Stimulated activated naive B cell treated with anti-CD40 and anti-IgM and Interleukin-4, amounts not matched to agents 10 μg/mL and 1 μg/mL and 100 μg/mL, for 72 hours (primary cell): Measurements from ENCODE around the gene ADGRD1.

Experiments
- ATAC-seq, 2 donors: fragments of 150-1000 bp; cut with Tn5 transposase; replicated peaks; 2 replicates each; pipeline ENCODE4 v1.10.0; 2021; ENCODE audit warnings: moderate library complexity in 1 of 2
- DNase-seq: peaks from one replicate; pipeline ENCODE4 v3.0.0; 2021
- H3K27ac Mint-ChIP-seq: one replicate; pipeline ENCODE4 v1.8.0; 2022; ENCODE audit warnings: mild to moderate bottlenecking, mixed read lengths
- H3K27me3 Mint-ChIP-seq, 2 donors: one replicate each; pipeline ENCODE4 v1.8.0; 2022; ENCODE audit warnings: mixed read lengths in 2 of 2
- H3K36me3 Mint-ChIP-seq, 2 donors: one replicate each; pipeline ENCODE4 v1.8.0; 2022; ENCODE audit warnings: mixed read lengths in 2 of 2, mild to moderate bottlenecking in 1 of 2
- H3K4me1 Mint-ChIP-seq, 2 donors: one replicate each; pipeline ENCODE4 v1.8.0; 2022; ENCODE audit warnings: mixed read lengths in 2 of 2, mild to moderate bottlenecking in 1 of 2
- H3K4me3 Mint-ChIP-seq, 2 donors: one replicate each; pipeline ENCODE4 v1.8.0; 2022; ENCODE audit warnings: mild to moderate bottlenecking in 2 of 2, mixed read lengths in 2 of 2, moderate library complexity in 1 of 2
- H3K9me3 Mint-ChIP-seq, 2 donors: one replicate each; pipeline ENCODE4 v1.8.0; 2022; ENCODE audit warnings: mixed read lengths in 2 of 2, mild to moderate bottlenecking in 1 of 2

ADGRD1 gene

DNA sequence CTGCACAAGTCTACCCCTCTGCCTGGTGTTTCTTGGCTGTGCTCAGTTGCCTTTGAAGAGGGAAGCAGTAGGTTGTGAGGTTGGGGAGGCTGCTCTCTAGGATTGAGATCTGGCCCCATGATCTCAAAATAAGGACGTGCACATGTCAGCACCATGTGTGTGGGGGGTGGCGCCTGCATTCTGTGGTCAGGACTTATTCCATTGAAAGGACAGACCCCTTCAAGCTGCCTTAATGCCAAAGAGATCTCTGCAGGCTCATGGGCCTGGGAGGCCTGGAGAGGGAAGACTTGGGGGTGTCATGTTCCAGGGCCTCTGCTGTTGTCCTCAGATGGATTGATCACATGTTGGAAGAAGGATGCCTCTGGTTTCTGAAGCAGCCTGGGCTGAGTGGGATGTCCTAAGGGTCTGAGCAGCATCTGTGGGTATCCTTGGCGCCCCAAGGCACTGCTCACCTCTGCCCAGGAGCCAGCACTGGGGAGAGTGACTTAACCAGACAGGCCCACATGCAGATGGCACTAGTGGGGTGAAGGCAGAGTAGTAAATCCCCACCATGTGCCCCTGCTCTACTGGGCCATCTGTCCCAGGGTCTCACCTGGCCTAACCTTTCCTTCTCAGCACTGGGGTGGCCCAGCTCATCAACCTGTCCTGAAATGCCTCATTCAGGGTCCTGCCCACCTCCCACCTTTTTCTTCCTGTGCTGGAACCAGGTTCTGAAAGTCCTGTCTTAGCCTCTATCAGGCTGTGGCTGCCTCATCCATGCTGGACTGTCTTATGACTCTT, 118.9 kb downstream of the ADGRD1 start:
- DNase-seq (no peak), ATAC-seq (no peak)
- peaks cover 4% of the 10 kb centered on the region in 2 donors for H3K9me3 Mint-ChIP-seq
- peak overlapping the region; percentile 59 for H3K27ac Mint-ChIP-seq
- peaks cover 2 to 4% of the 10 kb centered on the region in 2 donors for H3K27me3 Mint-ChIP-seq
- peaks cover 4 to 9% of the 10 kb centered on the region in 2 donors for H3K36me3 Mint-ChIP-seq
- no peak overlapping the region for H3K4me3 Mint-ChIP-seq
- H3K4me1 Mint-ChIP-seq, result peaks cover 11 to 14% of the 10 kb centered on the region in 2 donors

DNA sequence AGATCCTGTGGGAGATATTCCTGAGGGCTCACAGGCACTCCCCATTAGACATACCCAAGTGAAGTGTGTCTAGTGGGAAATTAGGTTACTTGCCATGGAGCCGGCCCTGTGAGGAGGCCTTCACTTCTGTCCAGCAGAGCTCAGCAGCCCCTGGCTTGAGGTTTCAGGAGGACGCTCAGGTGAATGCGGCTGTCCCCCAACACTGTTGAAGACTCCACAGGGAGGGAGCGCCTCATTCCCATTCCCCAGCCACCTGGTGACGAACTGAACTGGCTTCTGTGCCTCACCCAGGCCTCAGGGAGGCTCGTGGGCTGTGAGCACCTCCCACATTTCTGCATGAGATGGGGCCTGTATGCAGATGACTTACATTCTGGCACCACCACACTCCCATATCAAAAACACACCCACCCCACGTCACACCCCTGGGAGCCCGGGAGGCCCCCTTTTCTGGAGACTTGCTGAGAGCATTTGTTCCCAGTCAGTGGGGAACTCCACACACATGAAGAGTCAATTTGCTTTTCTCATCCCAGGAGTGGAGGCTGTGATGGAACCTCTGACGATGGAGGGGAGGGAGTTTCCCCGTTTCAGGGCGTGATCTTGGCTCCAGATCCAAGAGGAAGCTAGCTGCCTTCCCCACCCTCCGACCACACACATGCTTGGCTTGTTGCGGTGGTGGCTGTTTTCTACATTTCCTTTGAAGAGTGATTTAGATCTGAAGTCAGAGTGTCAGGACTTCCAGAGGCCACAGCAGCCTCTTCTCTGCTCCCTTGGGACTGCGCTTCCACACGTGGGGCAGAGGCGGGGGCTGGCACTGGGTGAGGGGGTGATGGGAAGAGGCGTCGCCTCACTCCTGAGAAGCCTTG, 120.7 kb downstream of the ADGRD1 start:
- H3K36me3 Mint-ChIP-seq, result peaks cover 4 to 9% of the 10 kb centered on the region in 2 donors
- H3K4me3 Mint-ChIP-seq, result peak overlapping the region in 1 of 2 donors; percentile 25
- ATAC-seq (peak; percentile 57 to 82), DNase-seq (peak; percentile 48)
- H3K9me3 Mint-ChIP-seq, result peaks cover 4% of the 10 kb centered on the region in 2 donors
- peak overlapping the region; percentile 77 for H3K27ac Mint-ChIP-seq
- H3K4me1 Mint-ChIP-seq, result peaks cover 11 to 14% of the 10 kb centered on the region in 2 donors
- peaks cover 4 to 14% of the 10 kb centered on the region in 2 donors for H3K27me3 Mint-ChIP-seq

DNA sequence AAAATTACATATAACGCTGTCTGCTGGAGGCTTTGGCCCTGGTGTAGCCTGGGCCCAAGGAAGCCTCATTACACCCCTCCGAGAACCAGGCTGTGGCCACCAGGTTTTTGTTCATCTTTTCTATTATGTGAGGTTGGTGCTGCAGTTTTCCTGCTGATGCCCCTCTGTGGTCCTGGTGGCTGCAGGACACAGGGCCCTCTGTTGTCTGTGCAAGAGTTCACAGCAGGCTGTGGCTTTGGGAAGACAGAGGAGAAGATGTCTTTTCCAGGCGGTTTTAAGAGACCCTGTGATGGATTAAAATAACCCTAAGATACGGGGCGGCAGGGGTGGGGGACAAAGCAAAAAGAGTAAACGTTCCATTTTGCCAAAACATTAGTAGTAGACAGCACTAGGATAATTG, 121.5 kb downstream of the ADGRD1 start:
- no peak for ATAC-seq
- peaks cover 4% of the 10 kb centered on the region in 2 donors for H3K9me3 Mint-ChIP-seq
- no peak overlapping the region for H3K27ac Mint-ChIP-seq
- peaks cover 4 to 9% of the 10 kb centered on the region in 2 donors for H3K36me3 Mint-ChIP-seq
- no peak overlapping the region for H3K4me3 Mint-ChIP-seq
- no peak for DNase-seq
- peaks cover 4 to 14% of the 10 kb centered on the region in 2 donors for H3K27me3 Mint-ChIP-seq
- H3K4me1 Mint-ChIP-seq, result peaks cover 11 to 14% of the 10 kb centered on the region in 2 donors

GRCh38 chr12:131075611-131076010, 121.9 kb downstream of the ADGRD1 start:
- H3K4me3 Mint-ChIP-seq, result no peak overlapping the region
- DNase-seq (no peak), ATAC-seq (no peak)
- no peak overlapping the region for H3K27ac Mint-ChIP-seq
- H3K4me1 Mint-ChIP-seq, result peaks cover 11 to 14% of the 10 kb centered on the region in 2 donors
- peaks cover 4 to 8% of the 10 kb centered on the region in 2 donors for H3K36me3 Mint-ChIP-seq
- peaks cover 3% of the 10 kb centered on the region in 2 donors for H3K9me3 Mint-ChIP-seq
- peaks cover 4 to 14% of the 10 kb centered on the region in 2 donors for H3K27me3 Mint-ChIP-seq

GRCh38 chr12:131076296-131076695, 122.6 kb downstream of the ADGRD1 start:
- ATAC-seq, result no peak
- no peak overlapping the region for H3K4me3 Mint-ChIP-seq

DNA sequence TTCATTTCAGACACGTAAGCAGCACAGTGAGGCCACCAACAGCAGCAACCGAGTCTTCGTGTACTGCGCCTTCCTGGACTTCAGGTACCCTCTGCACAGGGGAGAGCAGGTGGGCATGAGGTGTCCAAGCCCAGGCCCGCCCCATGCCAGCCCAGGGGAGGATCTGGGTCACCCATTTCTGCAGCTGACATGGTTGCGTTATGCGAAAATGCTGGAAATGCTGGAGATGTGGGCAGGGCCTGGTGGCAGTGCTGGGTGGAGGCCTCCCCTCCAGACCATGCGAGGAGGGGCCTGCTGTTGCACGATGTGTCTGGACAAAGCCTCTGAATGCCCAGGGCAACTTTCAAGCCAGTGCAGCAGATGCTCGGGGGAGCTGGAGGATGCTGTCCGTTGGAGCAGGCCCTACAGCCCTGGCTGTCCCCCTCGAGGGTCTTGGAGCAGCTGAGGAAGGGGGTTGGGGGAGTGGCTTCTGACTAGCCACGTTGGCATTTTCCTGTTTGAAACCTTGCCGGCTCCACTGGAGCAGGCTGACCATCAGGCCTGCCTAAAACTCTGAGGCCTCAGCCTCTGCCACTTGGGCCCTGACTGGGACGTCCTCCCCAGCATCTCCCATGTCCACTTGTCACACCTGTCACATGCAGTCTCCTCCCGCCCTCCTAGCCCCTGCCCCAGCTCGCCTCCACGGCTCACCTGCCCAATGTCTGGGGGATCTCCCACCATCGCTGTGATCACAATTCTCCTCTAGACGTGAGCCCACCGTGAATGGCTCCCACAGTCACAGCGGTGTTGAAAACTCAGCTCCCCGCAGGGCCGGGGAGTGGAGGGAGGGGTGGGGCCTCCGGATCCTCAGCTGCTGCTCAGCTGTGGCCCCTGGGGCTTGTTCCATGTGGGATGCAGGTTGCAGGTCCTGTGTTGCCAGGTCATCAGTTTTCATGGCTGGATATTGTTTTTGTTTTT, 123.4 kb downstream of the ADGRD1 start:
- Mint-ChIP-seq H3K4me1 (peaks cover 11 to 14% of the 10 kb centered on the region in 2 donors), H3K4me3 (no peak overlapping the region), H3K27me3 (peaks cover 4 to 15% of the 10 kb centered on the region in 2 donors), H3K36me3 (peaks cover 0 to 6% of the 10 kb centered on the region in 2 donors), H3K9me3 (no peaks in the 10 kb centered on the region), H3K27ac (no peak overlapping the region)
- ATAC-seq (no peak), DNase-seq (no peak)

More at GRCh38 chr12:131076296-131076695, 122.6 kb downstream of the ADGRD1 start:
- no peak for DNase-seq
- H3K4me1 Mint-ChIP-seq, result peaks cover 11 to 14% of the 10 kb centered on the region in 2 donors
- H3K27me3 Mint-ChIP-seq, result peaks cover 4 to 14% of the 10 kb centered on the region in 2 donors
- no peak overlapping the region for H3K27ac Mint-ChIP-seq
- peaks cover under 1 to 6% of the 10 kb centered on the region in 2 donors for H3K36me3 Mint-ChIP-seq
- no peaks in the 10 kb centered on the region for H3K9me3 Mint-ChIP-seq

- Mint-ChIP-seq H3K36me3 (peaks cover 0 to 6% of the 10 kb centered on the region in 2 donors), H3K27ac (no peak overlapping the region), H3K4me1 (peaks cover 11 to 14% of the 10 kb centered on the region in 2 donors), H3K27me3 (peaks cover 4 to 18% of the 10 kb centered on the region in 2 donors), H3K9me3 (no peaks in the 10 kb centered on the region), H3K4me3 (no peak overlapping the region)
- no peak for ATAC-seq
- DNase-seq, result no peak
These were observed 124.3 kb downstream of the ADGRD1 start for GRCh38 chr12:131077931-131078391.

GRCh38 chr12:131082290-131083194, 128.8 kb downstream of the ADGRD1 start:
- no peak for ATAC-seq
- no peaks in the 10 kb centered on the region for H3K9me3 Mint-ChIP-seq
- H3K36me3 Mint-ChIP-seq, result no peaks in the 10 kb centered on the region
- H3K4me1 Mint-ChIP-seq, result no peaks in the 10 kb centered on the region
- peak overlapping the region; percentile 25 for H3K27ac Mint-ChIP-seq
- H3K27me3 Mint-ChIP-seq, result peaks cover 13 to 34% of the 10 kb centered on the region in 2 donors
- DNase-seq, result no peak
- H3K4me3 Mint-ChIP-seq, result no peak overlapping the region

DNA sequence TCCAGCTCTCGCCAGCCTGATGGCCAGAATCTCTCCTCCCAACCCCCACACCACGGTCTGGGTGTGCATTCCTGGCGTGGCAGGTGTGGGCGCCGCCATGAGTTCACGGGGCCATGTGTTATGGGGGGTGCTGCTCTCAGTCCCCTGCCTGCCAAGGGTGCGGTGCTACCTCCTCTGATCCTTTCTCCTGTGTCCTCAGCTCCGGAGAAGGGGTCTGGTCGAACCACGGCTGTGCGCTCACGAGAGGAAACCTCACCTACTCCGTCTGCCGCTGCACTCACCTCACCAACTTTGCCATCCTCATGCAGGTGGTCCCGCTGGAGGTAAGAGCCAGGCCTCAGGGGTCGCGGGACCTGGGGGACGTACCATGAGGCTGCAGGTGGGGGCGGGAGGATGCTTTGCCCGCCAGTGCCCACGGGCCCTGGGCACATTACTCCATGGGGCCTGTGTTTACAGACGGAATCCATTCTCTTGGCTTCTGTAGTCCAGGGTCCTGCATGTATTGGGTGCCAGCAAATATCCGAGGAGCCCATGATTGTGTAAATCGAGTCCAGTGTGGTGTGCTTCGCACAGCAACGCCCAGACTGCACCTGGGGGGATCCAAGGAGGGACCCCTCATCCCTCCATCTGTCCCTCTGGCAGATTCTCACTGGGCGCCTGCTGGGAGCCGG, 130.8 kb downstream of the ADGRD1 start:
- Mint-ChIP-seq H3K36me3 (no peaks in the 10 kb centered on the region), H3K27me3 (peaks cover 13 to 20% of the 10 kb centered on the region in 2 donors), H3K4me1 (peaks cover 0 to 6% of the 10 kb centered on the region in 2 donors), H3K27ac (no peak overlapping the region), H3K4me3 (no peak overlapping the region), H3K9me3 (no peaks in the 10 kb centered on the region)
- ATAC-seq (no peak), DNase-seq (no peak)

DNA sequence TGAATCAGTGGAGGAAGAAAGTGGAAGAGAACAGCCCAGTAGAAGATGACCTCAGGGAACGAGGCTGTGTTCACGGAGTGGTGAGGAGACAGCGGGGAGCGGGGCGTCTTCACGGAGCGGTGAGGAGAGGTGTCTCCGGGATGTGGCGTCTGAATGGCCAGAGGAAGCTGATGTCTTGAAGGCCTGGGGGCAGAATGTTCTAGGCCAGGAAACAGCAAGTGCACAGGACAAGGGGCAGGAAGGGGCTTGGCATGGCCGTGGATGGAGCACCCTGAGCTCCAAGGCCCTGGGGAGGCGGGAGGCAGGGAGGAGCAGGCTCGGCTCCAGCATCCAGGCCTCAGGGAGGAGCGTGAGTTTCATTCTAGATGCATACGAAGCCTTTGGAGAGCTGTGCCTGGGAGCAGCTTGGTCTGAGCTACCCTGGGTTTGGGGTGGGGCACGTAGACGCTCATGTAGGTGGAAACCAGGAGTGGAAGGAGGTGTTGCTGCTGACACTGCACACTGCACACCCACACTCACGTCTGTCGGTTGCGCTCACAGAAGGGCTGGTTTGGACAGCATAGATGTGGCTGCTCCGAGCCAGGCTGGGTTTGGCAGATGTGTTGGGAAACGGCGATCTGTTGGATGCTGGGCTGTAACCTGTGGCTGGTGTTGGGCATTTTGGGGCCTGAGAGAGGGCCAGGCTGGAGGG, 131.6 kb downstream of the ADGRD1 start:
- peaks cover 13 to 20% of the 10 kb centered on the region in 2 donors for H3K27me3 Mint-ChIP-seq
- H3K4me3 Mint-ChIP-seq, result no peak overlapping the region
- ATAC-seq (no peak), DNase-seq (no peak)
- no peaks in the 10 kb centered on the region for H3K36me3 Mint-ChIP-seq
- H3K4me1 Mint-ChIP-seq, result peaks cover 7 to 11% of the 10 kb centered on the region in 2 donors
- H3K9me3 Mint-ChIP-seq, result no peaks in the 10 kb centered on the region
- H3K27ac Mint-ChIP-seq, result no peak overlapping the region

GRCh38 chr12:131085816-131086591, 132.3 kb downstream of the ADGRD1 start:
- no peaks in the 10 kb centered on the region for H3K9me3 Mint-ChIP-seq
- H3K27ac Mint-ChIP-seq, result no peak overlapping the region
- no peak overlapping the region for H3K4me3 Mint-ChIP-seq
- H3K27me3 Mint-ChIP-seq, result peaks cover 13 to 20% of the 10 kb centered on the region in 2 donors
- ATAC-seq (no peak), DNase-seq (no peak)
- H3K4me1 Mint-ChIP-seq, result peaks cover 14 to 17% of the 10 kb centered on the region in 2 donors
- H3K36me3 Mint-ChIP-seq, result no peaks in the 10 kb centered on the region
